ENCODE results near the gene TPM2. TPM values are rescaled to one million over a fixed set of nuclear protein-coding genes. Genes with fewer than 3 reads are reported as not detected.

TPM2 gene
- polyA plus RNA-seq, 5 donors = 149 to 645 (median 181) TPM

DNA sequence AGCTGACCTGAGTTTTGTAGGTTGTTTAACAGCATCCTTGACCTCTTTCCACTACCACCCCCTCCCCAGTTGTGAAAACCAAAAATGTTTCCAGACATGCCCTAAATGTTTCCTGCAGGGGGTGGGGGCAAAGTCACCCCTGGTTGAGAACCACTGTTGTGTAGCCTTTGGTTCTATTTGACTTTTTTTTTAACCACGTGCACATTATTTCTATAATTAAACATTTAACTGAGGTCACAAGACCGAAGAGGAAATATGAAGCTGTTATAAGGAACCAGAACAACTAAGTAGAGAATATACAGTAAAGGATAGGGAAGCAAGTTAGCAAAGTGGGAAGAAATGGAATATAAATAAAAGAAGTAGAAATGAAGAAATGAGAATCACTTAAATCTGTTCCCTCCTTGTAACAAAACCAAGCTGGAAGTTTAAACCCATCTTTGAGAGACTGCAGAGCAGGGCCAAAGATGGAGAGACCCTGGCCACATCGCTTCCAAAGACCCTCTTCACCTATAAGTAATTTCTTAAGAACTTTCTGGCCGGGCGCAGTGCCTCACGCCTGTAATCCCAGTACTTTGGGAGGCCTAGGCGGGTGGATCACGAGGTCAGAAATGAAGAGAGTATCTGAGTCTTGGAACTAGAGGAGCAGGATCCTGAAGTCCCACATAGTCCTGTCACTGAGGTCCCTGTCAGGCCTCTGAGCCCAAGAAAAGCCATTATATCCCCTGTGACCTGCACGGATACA lies 53.4 kb downstream of the TPM2 start:
- no peak for DNase-seq

DNA sequence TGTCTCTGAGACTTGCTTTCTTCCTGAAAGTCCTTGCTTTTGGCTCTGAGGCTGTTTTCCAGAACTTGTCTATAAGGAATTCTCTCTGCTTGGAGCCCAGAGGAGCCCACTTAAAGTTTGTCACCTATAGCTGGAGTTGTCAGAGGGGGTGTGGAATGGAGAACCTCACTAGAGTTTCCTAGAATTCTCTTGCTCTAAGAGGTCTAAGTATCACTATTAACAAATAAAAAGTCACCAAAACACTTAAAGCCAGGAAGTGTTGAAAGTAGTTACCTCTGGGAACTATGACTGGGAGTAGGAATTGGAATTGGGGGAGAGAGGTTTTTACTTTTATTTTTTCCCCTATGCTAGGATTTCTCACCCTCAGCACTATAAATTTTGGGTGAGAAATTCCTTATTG lies 54.0 kb downstream of the TPM2 start:
- no peak for DNase-seq

Other genes with a start within 250 kb of the TPM2 start
- 10 to 100 TPM; 13.9 to 21.0 (median 17.1) TPM for gene RUSC2, start 199.8 kb downstream of the TPM2 start, polyA plus RNA-seq (ENCODE audit: insufficient read depth in 1 of 5, insufficient read length in 5 of 5, low replicate concordance in 1 of 5)
- 10 to 100 TPM; 26.0 to 48.7 (median 41.7) TPM for gene TESK1, start 84.7 kb downstream of the TPM2 start, polyA plus RNA-seq (ENCODE audit: insufficient read depth in 1 of 5, insufficient read length in 5 of 5, low replicate concordance in 1 of 5)
- gene CD72, start 71.5 kb downstream of the TPM2 start, polyA plus RNA-seq (ENCODE audit: insufficient read depth in 1 of 5, insufficient read length in 5 of 5, low replicate concordance in 1 of 5) = 1 to 10 TPM; 2.5 to 3.9 (median 3.4) TPM
- gene SIT1, start 39.0 kb downstream of the TPM2 start, polyA plus RNA-seq (ENCODE audit: insufficient read depth in 1 of 5, insufficient read length in 5 of 5, low replicate concordance in 1 of 5) = under 1 TPM; 0.40 to 0.60 (median 0.50) TPM
- 1 to 10 TPM in 1 of 5 donors, not detected in 4; 4.1 TPM for gene RMRP, start 31.9 kb downstream of the TPM2 start, polyA plus RNA-seq (ENCODE audit: insufficient read depth in 1 of 5, insufficient read length in 5 of 5, low replicate concordance in 1 of 5)
- gene CCDC107, start 31.6 kb downstream of the TPM2 start, polyA plus RNA-seq (ENCODE audit: insufficient read depth in 1 of 5, insufficient read length in 5 of 5, low replicate concordance in 1 of 5) = 10 to 100 TPM in 2 of 5 donors, 1 to 10 TPM in 3; 9.3 to 22.5 (median 9.8) TPM
- gene ARHGEF39, start 24.7 kb downstream of the TPM2 start, polyA plus RNA-seq (ENCODE audit: insufficient read depth in 1 of 5, insufficient read length in 5 of 5, low replicate concordance in 1 of 5) = 10 to 100 TPM in 3 of 5 donors, 1 to 10 TPM in 2; 6.6 to 19.7 (median 10.9) TPM
- gene CA9, start 16.0 kb downstream of the TPM2 start, polyA plus RNA-seq (ENCODE audit: insufficient read depth in 1 of 5, insufficient read length in 5 of 5, low replicate concordance in 1 of 5) = 1 to 10 TPM in 3 of 5 donors, under 1 TPM in 2; 0.51 to 1.3 (median 1.1) TPM
- 100 to 1,000 TPM; 116 to 198 (median 132) TPM for gene TLN1, start 42.3 kb upstream of the TPM2 start, polyA plus RNA-seq (ENCODE audit: insufficient read depth in 1 of 5, insufficient read length in 5 of 5, low replicate concordance in 1 of 5)
- 10 to 100 TPM; 35.4 to 41.6 (median 37.4) TPM for gene CREB3, start 42.7 kb upstream of the TPM2 start, polyA plus RNA-seq (ENCODE audit: insufficient read depth in 1 of 5, insufficient read length in 5 of 5, low replicate concordance in 1 of 5)
- 100 to 1,000 TPM in 1 of 5 donors, 10 to 100 TPM in 4; 85.0 to 106 (median 95.5) TPM for gene GBA2, start 59.3 kb upstream of the TPM2 start, polyA plus RNA-seq (ENCODE audit: insufficient read depth in 1 of 5, insufficient read length in 5 of 5, low replicate concordance in 1 of 5)
- gene RGP1, start 59.4 kb upstream of the TPM2 start, polyA plus RNA-seq (ENCODE audit: insufficient read depth in 1 of 5, insufficient read length in 5 of 5, low replicate concordance in 1 of 5) = 10 to 100 TPM; 23.9 to 29.3 (median 25.3) TPM
- 1 to 10 TPM in 1 of 5 donors, under 1 TPM in 2, not detected in 2; 0.53 to 1.4 (median 0.55) TPM for gene MSMP, start 64.4 kb upstream of the TPM2 start, polyA plus RNA-seq (ENCODE audit: insufficient read depth in 1 of 5, insufficient read length in 5 of 5, low replicate concordance in 1 of 5)
- 10 to 100 TPM; 40.4 to 54.2 (median 47.0) TPM for gene NPR2, start 101.7 kb upstream of the TPM2 start, polyA plus RNA-seq (ENCODE audit: insufficient read depth in 1 of 5, insufficient read length in 5 of 5, low replicate concordance in 1 of 5)
- gene SPAG8, start 122.3 kb upstream of the TPM2 start, polyA plus RNA-seq (ENCODE audit: insufficient read depth in 1 of 5, insufficient read length in 5 of 5, low replicate concordance in 1 of 5) = 10 to 100 TPM in 4 of 5 donors, 1 to 10 TPM in 1; 8.7 to 12.5 (median 10.7) TPM
- gene HINT2, start 125.1 kb upstream of the TPM2 start, polyA plus RNA-seq (ENCODE audit: insufficient read depth in 1 of 5, insufficient read length in 5 of 5, low replicate concordance in 1 of 5) = 10 to 100 TPM; 29.1 to 42.3 (median 33.5) TPM
- gene FAM221B, start 138.8 kb upstream of the TPM2 start, polyA plus RNA-seq (ENCODE audit: insufficient read depth in 1 of 5, insufficient read length in 5 of 5, low replicate concordance in 1 of 5) = 1 to 10 TPM in 1 of 5 donors, under 1 TPM in 4; 0.48 to 1.0 (median 0.54) TPM
- 10 to 100 TPM; 21.3 to 31.5 (median 27.1) TPM for gene TMEM8B, start 139.3 kb upstream of the TPM2 start, polyA plus RNA-seq (ENCODE audit: insufficient read depth in 1 of 5, insufficient read length in 5 of 5, low replicate concordance in 1 of 5)
- gene OR13J1, start 180.5 kb upstream of the TPM2 start, polyA plus RNA-seq (ENCODE audit: insufficient read depth in 1 of 5, insufficient read length in 5 of 5, low replicate concordance in 1 of 5) = under 1 TPM in 2 of 5 donors, not detected in 3; 0.13 to 0.27 TPM
- gene HRCT1, start 216.3 kb upstream of the TPM2 start, polyA plus RNA-seq (ENCODE audit: insufficient read depth in 1 of 5, insufficient read length in 5 of 5, low replicate concordance in 1 of 5) = under 1 TPM; 0.58 to 0.87 (median 0.71) TPM
- gene SPAAR, start 219.6 kb upstream of the TPM2 start, polyA plus RNA-seq (ENCODE audit: insufficient read depth in 1 of 5, insufficient read length in 5 of 5, low replicate concordance in 1 of 5) = 1 to 10 TPM; 2.6 to 4.2 (median 3.5) TPM

Data from right lung (tissue), 5 donors.